HG03460 (cell line): ENCODE results near the gene DCAF15.
"Not testable (repeated sequence)": the region's sequence is repeated elsewhere in the genome, so short reads cannot be mapped to it uniquely, and the experiment has no call there.

Source experiments
- ATAC-seq: cut with Tn5 transposase; IDR thresholded peaks from one replicate; pipeline ENCODE4 v1.9.1; 2021; ENCODE audit not compliant: unreplicated experiment

The DCAF15 gene

GRCh38 chr19:13959141-13959961 is 7.0 kb downstream of the DCAF15 start:
- no peak for ATAC-seq

- ATAC-seq = no peak
Observed at GRCh38 chr19:13959962-13960862, 7.9 kb downstream of the DCAF15 start.

GRCh38 chr19:13960863-13961784 is 8.8 kb downstream of the DCAF15 start:
- no peak for ATAC-seq

GRCh38 chr19:13961826-13962698 is 9.8 kb downstream of the DCAF15 start:
- no peak for ATAC-seq

GRCh38 chr19:13962699-13963602 is 10.6 kb downstream of the DCAF15 start:
- ATAC-seq = no peak

GRCh38 chr19:13963603-13964105 is 11.3 kb downstream of the DCAF15 start:
- ATAC-seq = no peak

GRCh38 chr19:13964776-13965175 is 12.5 kb downstream of the DCAF15 start:
- ATAC-seq = no peak

GRCh38 chr19:13965377-13965896 is 13.1 kb downstream of the DCAF15 start:
- ATAC-seq = no peak

- ATAC-seq = no peak
Observed at GRCh38 chr19:13965926-13966683, 13.8 kb downstream of the DCAF15 start.

- no peak for ATAC-seq
Observed at GRCh38 chr19:13966684-13967128, 14.4 kb downstream of the DCAF15 start.

GRCh38 chr19:13967206-13967605 is 14.9 kb downstream of the DCAF15 start:
- not testable (repeated sequence) for ATAC-seq

GRCh38 chr19:13968383-13968935 is 16.1 kb downstream of the DCAF15 start:
- ATAC-seq = no peak

GRCh38 chr19:13968999-13969398 is 16.7 kb downstream of the DCAF15 start:
- ATAC-seq = no peak

- ATAC-seq = no peak
Observed at GRCh38 chr19:13969897-13970296, 17.6 kb downstream of the DCAF15 start.

- ATAC-seq = not testable (repeated sequence)
Observed at GRCh38 chr19:13971868-13972267, 19.6 kb downstream of the DCAF15 start.

- ATAC-seq = no peak
Observed at GRCh38 chr19:13972368-13973155, 20.3 kb downstream of the DCAF15 start.
